Lung (tissue), 12 donors: Measurements from ENCODE around the gene USP6NL. TPM values are rescaled to one million over a fixed set of nuclear protein-coding genes. Genes with fewer than 3 reads are reported as not detected.

Experiments
- ATAC-seq: fragments of 200-7000 bp; cut with Tn5 transposase; one replicate; pipeline ENCODE4 v1.9.1; 2020; ENCODE audit warnings: moderate number of reproducible peaks; ENCODE audit not compliant: insufficient read depth, low FRiP score
- DNase-seq, 3 donors: peaks; one replicate each; pipeline ENCODE4 v3.0.0-alpha.2; 2013 to 2017
- H3K27ac ChIP-seq, 2 donors: one replicate each; pipeline ENCODE4 v1.5.1; 2013; ENCODE audit warnings: mild to moderate bottlenecking in 2 of 2, moderate library complexity in 2 of 2, control low read depth in 1 of 2, inconsistent platforms in 1 of 2, low read depth in 1 of 2, low read length in 1 of 2
- H3K27me3 ChIP-seq, 3 donors: one replicate each; pipeline ENCODE4 v1.5.1; 2013; ENCODE audit warnings: low read length in 2 of 3; ENCODE audit not compliant: control insufficient read depth in 3 of 3, insufficient read depth in 3 of 3
- H3K36me3 ChIP-seq, 4 donors: one replicate each; pipeline ENCODE4 v1.5.1; 2013; ENCODE audit warnings: low read length in 4 of 4, mild to moderate bottlenecking in 1 of 4, moderate library complexity in 1 of 4; ENCODE audit not compliant: control insufficient read depth in 4 of 4, insufficient read depth in 4 of 4
- H3K4me1 ChIP-seq, 5 donors: one replicate each; pipeline ENCODE4 v1.5.1; 2013; ENCODE audit warnings: low read length in 5 of 5, mild to moderate bottlenecking in 2 of 5, moderate library complexity in 1 of 5; ENCODE audit not compliant: control insufficient read depth in 5 of 5, insufficient read depth in 5 of 5
- H3K4me3 ChIP-seq: one replicate; pipeline ENCODE4 v1.5.1; 2013; ENCODE audit warnings: mild to moderate bottlenecking, control low read depth, moderate library complexity
- H3K9ac ChIP-seq, 2 donors: one replicate each; pipeline ENCODE4 v1.5.1; 2013; ENCODE audit warnings: low read length in 2 of 2, control low read depth in 1 of 2; ENCODE audit not compliant: insufficient read depth in 1 of 2
- H3K9me3 ChIP-seq, 4 donors: one replicate each; pipeline ENCODE4 v1.5.1; 2013; ENCODE audit warnings: low read length in 3 of 4, mild to moderate bottlenecking in 1 of 4, moderate library complexity in 1 of 4; ENCODE audit not compliant: control insufficient read depth in 4 of 4, insufficient read depth in 3 of 4
- CTCF ChIP-seq: IDR thresholded peaks from 2 replicates; pipeline ENCODE4 v1.5.1; 2012; ENCODE audit warnings: mild to moderate bottlenecking; ENCODE audit errors: control extremely low read depth, extremely low read depth
- WGBS, 2 donors: extraction: QIAGEN DNeasy Blood & Tissue Kit; methylation state at CpG; one replicate each; pipeline ENCODE4 v1.1.7; 2013; 5-methylcytosine and 5-hydroxymethylcytosine counted together
- polyA plus RNA-seq, 2 donors: library from polyadenylated mRNA; stranded (reverse); fragments of 200-250 nt; gene quantifications; one replicate each; pipeline ENCODE4 v1.2.1, GENCODE V29; 2013
- total RNA-seq, 2 donors: library from RNA; depleted of rRNA in 1 of 2; stranded (reverse); fragments of >200 nt in 1 of 2; gene quantifications; one replicate each; pipeline ENCODE4 v1.2.1, GENCODE V29; 2014 to 2021
- donor health status: control.
- donor health status: control.
- donor health status: Bipolar disorder and iron deficiency.
- donor health status: healthy.
- donor health status: DM: yes; HTN: yes; CAD: no.

The USP6NL gene
- total and polyA plus RNA-seq, 4 donors: 5.4 to 41.7 (median 13.4) TPM

GRCh38 chr10:11600280-11600679 is 11.2 kb downstream of the USP6NL start:
- Histone ChIP-seq H3K36me3 (no peaks in the 10 kb centered on the region), H3K9ac (no peak overlapping the region), H3K27ac (no peak overlapping the region), H3K4me1 (peaks cover 0 to 9% (median 1%) of the 10 kb centered on the region in 5 donors), H3K4me3 (no peak overlapping the region), H3K27me3 (no peaks in the 10 kb centered on the region), H3K9me3 (no peaks in the 10 kb centered on the region)
- no peak for TF ChIP-seq CTCF
- 95 to 97% methylated on average over 3 of the region's 3 CpGs for WGBS, 2 donors
- ATAC-seq: no peak
- no peak for DNase-seq

GRCh38 chr10:11598712-11599397 is 12.6 kb downstream of the USP6NL start:
- peaks cover 0 to 9% (median 1%) of the 10 kb centered on the region in 5 donors for H3K4me1 ChIP-seq
- no peak overlapping the region for H3K27ac ChIP-seq

GRCh38 chr10:11597470-11597869 is 14.0 kb downstream of the USP6NL start:
- Histone ChIP-seq H3K27me3 (no peaks in the 10 kb centered on the region), H3K4me3 (no peak overlapping the region), H3K9ac (no peak overlapping the region), H3K27ac (no peak overlapping the region), H3K36me3 (peaks cover 0 to 1% (median 0%) of the 10 kb centered on the region in 4 donors), H3K4me1 (peaks cover 0 to 7% (median 1%) of the 10 kb centered on the region in 5 donors), H3K9me3 (no peaks in the 10 kb centered on the region)
- ATAC-seq (no peak), DNase-seq (no peak)
- TF ChIP-seq CTCF: no peak
- 92% methylated on average over 3 of the region's 3 CpGs for WGBS, 2 donors

More at GRCh38 chr10:11598712-11599397, 12.6 kb downstream of the USP6NL start:
- no peak for DNase-seq
- no peak overlapping the region for H3K4me3 ChIP-seq
- H3K27me3 ChIP-seq: no peaks in the 10 kb centered on the region
- no peaks in the 10 kb centered on the region for H3K9me3 ChIP-seq
- WGBS, 2 donors: 55 to 63% methylated on average over 8 of the region's 8 CpGs
- H3K36me3 ChIP-seq: peaks cover 0 to 1% (median 0%) of the 10 kb centered on the region in 4 donors
- no peak for TF ChIP-seq CTCF
- H3K9ac ChIP-seq: no peak overlapping the region
- no peak for ATAC-seq

- H3K36me3 ChIP-seq: peaks cover 0 to 2% (median 0%) of the 10 kb centered on the region in 4 donors
Observed at GRCh38 chr10:11595395-11595692, 16.1 kb downstream of the USP6NL start.

More at GRCh38 chr10:11595395-11595692, 16.1 kb downstream of the USP6NL start:
- Histone ChIP-seq H3K27ac (no peak overlapping the region), H3K9me3 (no peaks in the 10 kb centered on the region), H3K4me3 (no peak overlapping the region), H3K9ac (no peak overlapping the region), H3K4me1 (peaks cover 0 to 7% (median 0%) of the 10 kb centered on the region in 5 donors), H3K27me3 (no peaks in the 10 kb centered on the region)
- no peak for TF ChIP-seq CTCF
- DNase-seq (no peak), ATAC-seq (no peak)
- 26 to 46% methylated on average over 1 of the region's 1 CpG for WGBS, 2 donors
